OCI-LY7 (cell line): Measurements from ENCODE around the gene C1orf74. TPM values are rescaled to one million over a fixed set of nuclear protein-coding genes. Genes with fewer than 3 reads are reported as not detected.
A peak's percentile ranks its signal among the peaks of the same experiment; 100 is the strongest.

Source experiments
- BruUV-seq: library from RNA; stranded (reverse); fragments of 400-500 nt; replicated peaks from 2 replicates; lab custom pipeline; 2021; lab: Mats Ljungman, UMichigan
- CTCF ChIA-PET: fragments of 300-600 bp; sonication (Branson Sonifier 250); formaldehyde crosslinking; loops from one replicate; lab custom pipeline; 2022; ENCODE audit warnings: antibody characterized with exemption; ENCODE audit not compliant: unreplicated experiment; lab: Charles Lee
- POLR2A ChIA-PET: fragments of 300-600 bp; sonication (Branson Sonifier 250); formaldehyde crosslinking; loops from one replicate; lab custom pipeline; 2022; ENCODE audit warnings: antibody characterized with exemption; lab: Charles Lee
- DNase-seq: peaks from one replicate; pipeline ENCODE4 v3.0.0-alpha.2; 2015; ENCODE audit warnings: low spot score
- H2AFZ ChIP-seq: fragments of 200-600 bp; sonication (generic), shearing (Covaris generic); 2 replicates; pipeline ENCODE4 v1.6.1; 2014; ENCODE audit warnings: mild to moderate bottlenecking, antibody characterized with exemption, low read length, moderate library complexity
- H3K27ac ChIP-seq: fragments of 200-600 bp; sonication (generic); 2 replicates; pipeline ENCODE4 v1.5.1; 2014; ENCODE audit warnings: mixed run types, low read depth, mild to moderate bottlenecking, moderate library complexity, low read length, inconsistent platforms; ENCODE audit not compliant: poor library complexity, severe bottlenecking
- H3K36me3 ChIP-seq: fragments of 200-600 bp; sonication (generic); 2 replicates; pipeline ENCODE4 v1.6.1; 2014; ENCODE audit warnings: mild to moderate bottlenecking, antibody characterized with exemption, low read length, moderate library complexity, mixed read lengths; ENCODE audit not compliant: insufficient read depth
- H3K4me1 ChIP-seq: fragments of 200-600 bp; sonication (generic); 2 replicates; pipeline ENCODE4 v1.5.1; 2014; ENCODE audit warnings: mild to moderate bottlenecking, low read length; ENCODE audit not compliant: insufficient read depth, poor library complexity, severe bottlenecking
- H3K4me2 ChIP-seq: fragments of 200-600 bp; sonication (generic); 2 replicates; pipeline ENCODE4 v1.6.1; 2014; ENCODE audit warnings: mild to moderate bottlenecking, low read length
- H3K4me3 ChIP-seq: fragments of 200-600 bp; sonication (generic); 2 replicates; pipeline ENCODE4 v1.5.1; 2014; ENCODE audit warnings: mild to moderate bottlenecking, low read depth, low read length; ENCODE audit not compliant: poor library complexity, severe bottlenecking
- H3K79me2 ChIP-seq: fragments of 200-600 bp; sonication (generic); 2 replicates; pipeline ENCODE4 v1.6.1; 2016; ENCODE audit warnings: low read depth, mild to moderate bottlenecking, low read length, moderate library complexity, mixed read lengths; ENCODE audit not compliant: insufficient read depth
- H3K9me2 ChIP-seq: fragments of 200-600 bp; sonication (generic); 2 replicates; pipeline ENCODE4 v1.6.1; 2016; ENCODE audit warnings: mild to moderate bottlenecking, low read length, mixed read lengths; ENCODE audit not compliant: insufficient read depth
- H3K9me3 ChIP-seq: fragments of 200-600 bp; sonication (generic); 2 replicates; pipeline ENCODE4 v1.6.1; 2014; ENCODE audit warnings: mild to moderate bottlenecking, mixed run types, low read length, mixed read lengths
- H4K20me1 ChIP-seq: fragments of 200-600 bp; sonication (generic); 2 replicates; pipeline ENCODE4 v1.6.1; 2014; ENCODE audit warnings: mild to moderate bottlenecking, antibody characterized with exemption, low read length, moderate library complexity, mixed read lengths; ENCODE audit not compliant: insufficient read depth
- EZH2phosphoT487 ChIP-seq: fragments of 200-600 bp; sonication (generic); IDR thresholded peaks from 2 replicates; pipeline ENCODE4 v1.6.1; 2018; ENCODE audit warnings: low read depth, borderline replicate concordance, mild to moderate bottlenecking, mixed run types, antibody characterized with exemption, low read length, moderate library complexity, mixed read lengths
- intact Hi-C: fragments of 100-400 bp; cut with micrococcal nuclease; formaldehyde crosslinking; loops from one replicate; pipeline ENCODE4 v1.10.0; 2022; ENCODE audit not compliant: unreplicated experiment
- total RNA-seq, 2 experiments: library from RNA; depleted of rRNA in 1 of 2; stranded (reverse); fragments of >200 nt in 1 of 2; shearing (Covaris generic) in 1 of 2; gene quantifications; 2 replicates each; pipeline ENCODE4 v1.2.3, GENCODE V29; 2014 to 2022
- TF ChIP-seq, protein P1 (sequence below): fragments of 200-600 bp; sonication (generic); conservative IDR thresholded peaks from 2 replicates; pipeline ENCODE4 v1.5.1; 2014; ENCODE audit warnings: mild to moderate bottlenecking, antibody characterized with exemption, low read length, moderate library complexity, mixed read lengths

C1orf74 gene
- total RNA-seq, 2 experiments from 2014 or later, result 4.2 to 4.4 TPM

DNA sequence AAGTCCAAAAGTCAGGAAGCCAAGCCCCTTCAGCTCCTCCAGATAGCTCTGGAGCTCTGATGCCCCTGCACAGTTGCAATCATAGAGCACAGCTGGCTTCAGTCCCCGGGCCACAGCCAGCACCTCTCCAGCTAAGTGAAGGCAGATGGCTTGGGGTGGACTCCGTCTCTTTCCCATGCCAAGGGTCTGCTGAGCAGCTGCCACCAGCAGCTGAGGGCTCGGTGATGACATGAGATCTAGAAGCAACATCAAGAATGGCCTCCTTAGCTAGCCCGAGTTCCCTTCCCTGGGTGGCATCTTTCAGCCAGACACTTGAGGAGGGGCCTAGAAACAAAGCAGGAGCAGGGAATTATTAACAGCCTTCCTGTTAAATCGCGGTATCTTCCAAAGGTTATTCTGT, 973 bp downstream of the C1orf74 start:
- Histone ChIP-seq H3K4me1 (peaks cover 15% of the 10 kb centered on the region), H3K4me2 (peak overlapping the region; percentile 95), H3K4me3 (peak overlapping the region; percentile 93), H3K79me2 (peaks cover 8% of the 10 kb centered on the region; the same call in 1 of the 2 replicates), H3K9me3 (peaks cover 5% of the 10 kb centered on the region; the same call in 1 of the 2 replicates), H3K9me2 (no peaks in the 10 kb centered on the region), H2AFZ (no peak overlapping the region), H3K27ac (no peak overlapping the region), H4K20me1 (no peaks in the 10 kb centered on the region), H3K36me3 (peaks cover 43% of the 10 kb centered on the region)
- intact Hi-C loops, result loop anchor here (5.0 kb wide), 1 partner anchor 44 kb away; the partner anchor contains the start of gene UTP25
- ChIA-PET POLR2A (interaction anchor here (0.7 to 2.4 kb wide), 7 partner anchors 8 to 28 kb away, joined by 3 to 21 read pairs (median 3); partner anchors contain the start of gene TRAF3IP3), CTCF (interaction anchor here (0.7 kb wide), 1 partner anchor 35 kb away, joined by 3 read pairs; no protein-coding TSS in a partner anchor)
- no TSS peak for BruUV-seq
- DNase-seq, result no peak
- no peak for TF ChIP-seq EZH2phosphoT487
- TF ChIP-seq, protein P1, sequence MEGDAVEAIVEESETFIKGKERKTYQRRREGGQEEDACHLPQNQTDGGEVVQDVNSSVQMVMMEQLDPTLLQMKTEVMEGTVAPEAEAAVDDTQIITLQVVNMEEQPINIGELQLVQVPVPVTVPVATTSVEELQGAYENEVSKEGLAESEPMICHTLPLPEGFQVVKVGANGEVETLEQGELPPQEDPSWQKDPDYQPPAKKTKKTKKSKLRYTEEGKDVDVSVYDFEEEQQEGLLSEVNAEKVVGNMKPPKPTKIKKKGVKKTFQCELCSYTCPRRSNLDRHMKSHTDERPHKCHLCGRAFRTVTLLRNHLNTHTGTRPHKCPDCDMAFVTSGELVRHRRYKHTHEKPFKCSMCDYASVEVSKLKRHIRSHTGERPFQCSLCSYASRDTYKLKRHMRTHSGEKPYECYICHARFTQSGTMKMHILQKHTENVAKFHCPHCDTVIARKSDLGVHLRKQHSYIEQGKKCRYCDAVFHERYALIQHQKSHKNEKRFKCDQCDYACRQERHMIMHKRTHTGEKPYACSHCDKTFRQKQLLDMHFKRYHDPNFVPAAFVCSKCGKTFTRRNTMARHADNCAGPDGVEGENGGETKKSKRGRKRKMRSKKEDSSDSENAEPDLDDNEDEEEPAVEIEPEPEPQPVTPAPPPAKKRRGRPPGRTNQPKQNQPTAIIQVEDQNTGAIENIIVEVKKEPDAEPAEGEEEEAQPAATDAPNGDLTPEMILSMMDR, result no peak

DNA sequence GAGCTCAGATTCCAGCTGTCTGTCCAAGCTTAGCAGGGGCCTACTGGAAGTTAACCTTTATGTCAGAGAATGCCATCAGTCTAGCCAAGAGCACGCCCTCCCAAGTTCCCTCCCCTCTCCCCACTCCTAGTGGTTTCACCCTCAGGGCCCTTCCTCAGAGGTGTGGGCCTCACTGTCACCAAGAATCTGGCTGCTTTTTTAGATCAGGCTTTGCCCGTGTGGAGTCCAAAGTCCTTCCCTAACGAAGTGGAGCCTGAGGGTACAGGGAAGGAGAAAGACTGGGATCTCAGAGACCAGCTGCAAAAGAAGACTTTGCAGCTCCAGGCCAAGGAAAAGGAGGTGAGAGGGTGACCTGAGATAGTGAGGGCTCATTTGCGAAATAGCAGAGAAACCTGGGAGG, 4.1 kb downstream of the C1orf74 start:
- no peak for TF ChIP-seq EZH2phosphoT487
- TF ChIP-seq, protein P1, result no peak
- intact Hi-C loops, result loop anchor here (5.0 kb wide), 1 partner anchor 47 kb away; the partner anchor contains the start of gene UTP25
- H3K36me3 ChIP-seq, result peaks cover 71% of the 10 kb centered on the region
- no peak overlapping the region for H3K27ac ChIP-seq
- CTCF ChIA-PET, result no interaction called here
- H3K4me1 ChIP-seq, result peaks cover 25% of the 10 kb centered on the region
- H3K79me2 ChIP-seq, result peaks cover 8% of the 10 kb centered on the region; the same call in 1 of the 2 replicates
- no peak for DNase-seq
- H4K20me1 ChIP-seq, result no peaks in the 10 kb centered on the region
- BruUV-seq, result no TSS peak
- H3K9me2 ChIP-seq, result no peaks in the 10 kb centered on the region
- POLR2A ChIA-PET, result no interaction called here
- H2AFZ ChIP-seq, result no peak overlapping the region
- H3K4me3 ChIP-seq, result no peak overlapping the region
- peaks cover 5% of the 10 kb centered on the region; the same call in 1 of the 2 replicates for H3K9me3 ChIP-seq
- H3K4me2 ChIP-seq, result no peak overlapping the region

DNA sequence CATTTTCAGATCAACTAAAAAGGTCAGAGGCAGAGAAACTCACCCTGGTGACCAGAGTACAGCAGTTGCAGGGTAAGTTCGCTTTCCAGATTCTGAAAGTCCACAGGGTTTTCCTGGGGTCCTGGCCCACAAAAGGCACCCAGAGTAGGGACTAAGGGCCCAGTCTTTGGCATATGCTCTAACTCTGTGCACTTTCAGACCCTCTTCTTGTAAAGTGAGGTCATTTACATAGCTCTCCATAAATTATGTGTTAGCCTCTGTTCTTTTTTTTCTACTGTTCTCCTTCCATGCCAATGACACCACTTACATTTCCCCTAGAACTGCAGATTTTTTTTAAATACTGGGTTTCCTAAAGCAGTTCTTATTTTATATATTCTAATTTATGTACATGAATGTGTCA, 6.3 kb downstream of the C1orf74 start:
- H3K79me2 ChIP-seq, result no peaks in the 10 kb centered on the region
- no peaks in the 10 kb centered on the region for H4K20me1 ChIP-seq
- intact Hi-C loops, result no loop called here
- no peak overlapping the region for H2AFZ ChIP-seq
- H3K4me2 ChIP-seq, result no peak overlapping the region
- H3K4me1 ChIP-seq, result peaks cover 27% of the 10 kb centered on the region
- ChIA-PET POLR2A (interaction anchor here (0.5 to 0.6 kb wide), 2 partner anchors 142 to 575 kb away, joined by 3 read pairs; no protein-coding TSS in a partner anchor), CTCF (no interaction called here)
- no peak for DNase-seq
- no peaks in the 10 kb centered on the region for H3K9me3 ChIP-seq
- BruUV-seq, result no TSS peak
- peaks cover 72% of the 10 kb centered on the region for H3K36me3 ChIP-seq
- no peaks in the 10 kb centered on the region for H3K9me2 ChIP-seq
- no peak for TF ChIP-seq EZH2phosphoT487
- TF ChIP-seq, protein P1, result no peak
- no peak overlapping the region for H3K4me3 ChIP-seq
- H3K27ac ChIP-seq, result no peak overlapping the region
